ENCODE results near the gene NFIB. TPM values are rescaled to one million over a fixed set of nuclear protein-coding genes. Genes with fewer than 3 reads are reported as not detected.

NFIB gene
- total RNA-seq, 2 experiments from 2014 or later, result 13.7 to 25.1 TPM

DNA sequence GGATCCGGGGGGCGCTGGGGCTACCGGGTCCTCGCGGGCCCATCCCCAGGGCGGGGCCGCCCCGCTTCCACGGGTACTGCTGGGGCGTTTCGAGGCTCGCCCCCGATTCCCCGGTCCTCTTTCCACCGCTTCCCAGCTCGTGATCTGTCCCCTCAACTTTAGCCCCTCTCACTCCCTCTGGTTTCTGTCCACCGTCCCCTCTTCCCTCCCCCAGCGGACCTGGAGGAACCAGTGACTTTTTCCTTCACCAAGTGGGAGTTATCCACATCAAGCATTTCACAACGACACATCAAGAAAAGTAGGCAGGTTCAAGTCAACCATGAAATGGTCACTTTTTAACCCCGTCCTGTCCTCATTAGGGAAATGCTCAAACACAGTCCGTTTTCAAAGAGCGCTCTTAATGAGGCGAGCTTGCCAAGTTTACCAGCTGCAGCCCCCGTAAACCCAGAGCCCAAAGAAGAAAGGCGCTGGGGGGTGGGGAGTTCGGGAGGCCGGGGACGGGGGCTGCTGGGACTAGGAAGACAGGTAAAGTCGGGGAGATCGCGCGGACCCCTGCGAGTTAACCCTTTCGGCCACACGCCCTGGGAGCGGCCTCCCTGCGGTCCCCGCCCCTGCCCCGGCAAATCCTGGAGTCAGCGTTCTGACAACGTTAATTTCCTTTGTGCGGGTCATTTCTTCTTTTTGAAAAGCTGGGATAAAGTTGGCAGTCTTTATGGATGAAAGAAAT, 2.1 kb upstream of the NFIB start:
- CTCF ChIA-PET (ENCODE audit: unreplicated experiment), result no interaction called here
- Histone ChIP-seq H3K9me3 (ENCODE audit: low read length) (no peaks in the 10 kb centered on the region), H3K79me2 (ENCODE audit: insufficient read depth, low read depth, low read length) (peaks cover 47% of the 10 kb centered on the region), H3K36me3 (ENCODE audit: insufficient read depth, low read length) (no peaks in the 10 kb centered on the region), H3K4me3 (ENCODE audit: low read depth, low read length, poor library complexity, severe bottlenecking) (peak overlapping the region; percentile 93), H3K4me1 (ENCODE audit: insufficient read depth, low read length, poor library complexity, severe bottlenecking) (peaks cover 68% of the 10 kb centered on the region), H2AFZ (ENCODE audit: low read length) (0 out of 2 replicates have a peak overlapping the region, but pooled peaks have one; percentile 47), H3K4me2 (ENCODE audit: low read length) (peak overlapping the region; percentile 86), H3K9me2 (ENCODE audit: insufficient read depth, low read length) (no peaks in the 10 kb centered on the region), H4K20me1 (ENCODE audit: insufficient read depth, low read length) (no peaks in the 10 kb centered on the region), H3K27ac (ENCODE audit: low read depth, low read length, poor library complexity, severe bottlenecking) (peak overlapping the region; percentile 86)
- no peak for DNase-seq (ENCODE audit: low spot score)
- intact Hi-C loops (cut with micrococcal nuclease; ENCODE audit: unreplicated experiment), result no loop called here
- POLR2A ChIA-PET, result no interaction called here
- TF ChIP-seq, protein P1, sequence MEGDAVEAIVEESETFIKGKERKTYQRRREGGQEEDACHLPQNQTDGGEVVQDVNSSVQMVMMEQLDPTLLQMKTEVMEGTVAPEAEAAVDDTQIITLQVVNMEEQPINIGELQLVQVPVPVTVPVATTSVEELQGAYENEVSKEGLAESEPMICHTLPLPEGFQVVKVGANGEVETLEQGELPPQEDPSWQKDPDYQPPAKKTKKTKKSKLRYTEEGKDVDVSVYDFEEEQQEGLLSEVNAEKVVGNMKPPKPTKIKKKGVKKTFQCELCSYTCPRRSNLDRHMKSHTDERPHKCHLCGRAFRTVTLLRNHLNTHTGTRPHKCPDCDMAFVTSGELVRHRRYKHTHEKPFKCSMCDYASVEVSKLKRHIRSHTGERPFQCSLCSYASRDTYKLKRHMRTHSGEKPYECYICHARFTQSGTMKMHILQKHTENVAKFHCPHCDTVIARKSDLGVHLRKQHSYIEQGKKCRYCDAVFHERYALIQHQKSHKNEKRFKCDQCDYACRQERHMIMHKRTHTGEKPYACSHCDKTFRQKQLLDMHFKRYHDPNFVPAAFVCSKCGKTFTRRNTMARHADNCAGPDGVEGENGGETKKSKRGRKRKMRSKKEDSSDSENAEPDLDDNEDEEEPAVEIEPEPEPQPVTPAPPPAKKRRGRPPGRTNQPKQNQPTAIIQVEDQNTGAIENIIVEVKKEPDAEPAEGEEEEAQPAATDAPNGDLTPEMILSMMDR (conservative IDR thresholded peaks at IDR 0.05; ENCODE audit: low read length), result no peak
- no peak for TF ChIP-seq EZH2phosphoT487 (IDR thresholded peaks at IDR 0.05; ENCODE audit: borderline replicate concordance, low read depth, low read length)
- BruUV-seq (replicated peaks), result no TSS peak

DNA sequence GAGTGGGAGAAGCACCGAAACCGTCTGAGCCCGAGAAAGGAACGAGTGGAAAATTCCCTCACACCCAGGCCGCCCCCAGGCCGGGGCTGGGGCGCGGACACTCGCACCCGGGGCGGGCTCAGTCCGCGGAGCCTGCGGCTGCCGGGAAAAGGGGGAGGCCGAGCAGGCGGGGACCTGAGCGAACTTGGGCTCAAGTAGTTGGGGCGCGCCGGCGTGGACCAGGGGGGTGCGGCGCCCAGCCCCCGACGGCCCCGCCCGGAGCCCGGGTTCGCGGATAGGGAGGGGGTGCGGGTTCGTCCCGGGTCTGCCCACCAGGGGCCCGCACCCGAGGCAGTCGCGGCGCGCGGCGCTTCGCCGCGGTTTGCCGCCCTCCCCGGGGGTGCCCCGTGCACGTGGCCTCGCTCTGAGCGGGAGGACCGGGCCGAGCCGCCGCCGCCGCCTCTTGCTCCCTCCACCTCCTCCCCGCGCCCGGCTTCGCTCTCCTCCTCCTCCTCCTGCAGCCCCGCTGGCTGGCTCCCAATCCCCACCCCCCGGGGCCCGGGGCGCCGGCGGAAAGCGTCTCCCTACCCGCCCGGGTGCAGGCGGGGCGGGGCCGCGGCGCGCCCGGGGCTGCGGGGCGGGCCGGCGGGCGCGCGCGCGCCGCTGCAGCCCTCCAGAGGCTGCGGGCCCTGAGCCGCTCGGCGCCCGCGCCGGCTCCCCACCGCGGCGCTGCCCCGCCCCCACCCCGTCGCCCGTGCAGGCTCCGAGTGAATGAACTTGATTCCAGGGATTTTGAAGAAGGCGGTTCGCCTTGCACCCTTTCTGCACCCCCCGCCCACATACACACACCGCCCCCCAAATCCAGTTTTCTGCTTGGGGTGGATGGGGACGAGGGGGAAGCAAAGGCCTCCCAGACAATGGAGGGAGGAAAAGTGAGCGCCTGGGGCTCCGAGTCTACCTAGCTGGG, 1.3 kb upstream of the NFIB start:
- intact Hi-C loops (cut with micrococcal nuclease; ENCODE audit: unreplicated experiment), result loop anchor here (1.0 kb wide), 1 partner anchor 159 kb away; no protein-coding TSS in a partner anchor
- peak overlapping the region; percentile 93 for H3K4me3 ChIP-seq (ENCODE audit: low read depth, low read length, poor library complexity, severe bottlenecking)
- no peaks in the 10 kb centered on the region for H3K36me3 ChIP-seq (ENCODE audit: insufficient read depth, low read length)
- ChIA-PET POLR2A (no interaction called here), CTCF (ENCODE audit: unreplicated experiment) (no interaction called here)
- H3K4me1 ChIP-seq (ENCODE audit: insufficient read depth, low read length, poor library complexity, severe bottlenecking), result peaks cover 70% of the 10 kb centered on the region
- peak overlapping the region; percentile 86 for H3K4me2 ChIP-seq (ENCODE audit: low read length)
- peak overlapping the region; percentile 86 for H3K27ac ChIP-seq (ENCODE audit: low read depth, low read length, poor library complexity, severe bottlenecking)
- TF ChIP-seq EZH2phosphoT487 (IDR thresholded peaks at IDR 0.05; ENCODE audit: borderline replicate concordance, low read depth, low read length), result no peak
- TF ChIP-seq, protein P1 (conservative IDR thresholded peaks at IDR 0.05; ENCODE audit: low read length), result no peak
- no peaks in the 10 kb centered on the region for H3K9me3 ChIP-seq (ENCODE audit: low read length)
- H4K20me1 ChIP-seq (ENCODE audit: insufficient read depth, low read length), result no peaks in the 10 kb centered on the region
- BruUV-seq (replicated peaks), result no TSS peak
- H3K9me2 ChIP-seq (ENCODE audit: insufficient read depth, low read length), result no peaks in the 10 kb centered on the region
- H3K79me2 ChIP-seq (ENCODE audit: insufficient read depth, low read depth, low read length), result peaks cover 52% of the 10 kb centered on the region
- peak overlapping the region; percentile 47; the same call in 1 of the 2 replicates for H2AFZ ChIP-seq (ENCODE audit: low read length)
- peak; percentile 64 for DNase-seq (ENCODE audit: low spot score)
